Naive thymus-derived CD4-positive, alpha-beta T cell (primary cell): ENCODE data around the gene LEKR1. TPM values are rescaled to one million over a fixed set of nuclear protein-coding genes. Genes with fewer than 3 reads are reported as not detected.

ENCODE experiments used
- ATAC-seq: fragments of 150-1000 bp; cut with Tn5 transposase; 2 replicates; pipeline ENCODE4 v1.10.0; 2021; ENCODE audit warnings: mild to moderate bottlenecking, moderate library complexity
- CTCF ChIA-PET: fragments of 350-600 bp; sonication (Branson Sonifier 250); formaldehyde crosslinking; loops from one replicate; lab custom pipeline; 2021; ENCODE audit warnings: antibody characterized with exemption; lab: Charles Lee
- POLR2A ChIA-PET: fragments of 350-600 bp; sonication (Branson Sonifier 250); formaldehyde crosslinking; loops from one replicate; lab custom pipeline; 2021; ENCODE audit warnings: antibody characterized with exemption, inconsistent platforms; lab: Charles Lee
- DNase-seq, 9 donors: peaks; one replicate each; pipeline versions ENCODE4 v3.0.0 to v3.0.0-alpha.2; 2020 to 2022; ENCODE audit warnings: mixed read lengths in 1 of 9
- H3K27ac ChIP-seq: one replicate; pipeline ENCODE4 v1.7.0; 2013; ENCODE audit warnings: mild to moderate bottlenecking, low read depth, low read length, moderate library complexity
- H3K27me3 ChIP-seq, 2 donors: one replicate each; pipeline ENCODE4 v1.7.0; 2013; ENCODE audit warnings: low read length in 2 of 2, mild to moderate bottlenecking in 2 of 2, moderate library complexity in 2 of 2; ENCODE audit not compliant: control insufficient read depth in 2 of 2, insufficient read depth in 2 of 2
- H3K36me3 ChIP-seq, 3 experiments: 1 replicate in 2 of 3; 2 replicates in 1 of 3; pipeline ENCODE4 v1.7.0; 2013; ENCODE audit warnings: low read length in 3 of 3, mild to moderate bottlenecking in 3 of 3, moderate library complexity in 1 of 3; ENCODE audit not compliant: insufficient read depth in 3 of 3, control insufficient read depth in 2 of 3
- H3K4me1 ChIP-seq, 2 donors: one replicate each; pipeline ENCODE4 v1.7.0; 2013; ENCODE audit warnings: low read length in 2 of 2, mild to moderate bottlenecking in 2 of 2, moderate library complexity in 1 of 2; ENCODE audit not compliant: control insufficient read depth in 2 of 2, insufficient read depth in 2 of 2
- H3K4me3 ChIP-seq: 2 replicates; pipeline ENCODE4 v1.7.0; 2013; ENCODE audit warnings: mild to moderate bottlenecking, low read length
- H3K9me3 ChIP-seq, 3 experiments: 1 replicate in 2 of 3; 2 replicates in 1 of 3; pipeline ENCODE4 v1.7.0; 2013; ENCODE audit warnings: low read length in 3 of 3; ENCODE audit not compliant: control insufficient read depth in 2 of 3
- H3K27ac Mint-ChIP-seq, 9 donors: one replicate each; pipeline ENCODE4 v1.8.0; 2020 to 2022; ENCODE audit warnings: mixed read lengths in 9 of 9, mild to moderate bottlenecking in 8 of 9, moderate library complexity in 5 of 9, inconsistent platforms in 2 of 9
- H3K27me3 Mint-ChIP-seq, 5 donors: one replicate each; pipeline ENCODE4 v1.8.0; 2021 to 2022; ENCODE audit warnings: mixed read lengths in 5 of 5, mild to moderate bottlenecking in 1 of 5
- H3K36me3 Mint-ChIP-seq, 5 donors: one replicate each; pipeline ENCODE4 v1.8.0; 2020 to 2022; ENCODE audit warnings: mixed read lengths in 5 of 5, mild to moderate bottlenecking in 3 of 5, inconsistent platforms in 1 of 5
- H3K4me1 Mint-ChIP-seq, 7 donors: one replicate each; pipeline ENCODE4 v1.8.0; 2020 to 2022; ENCODE audit warnings: mixed read lengths in 7 of 7, mild to moderate bottlenecking in 3 of 7, inconsistent platforms in 1 of 7
- H3K4me3 Mint-ChIP-seq, 10 donors: one replicate each; pipeline ENCODE4 v1.8.0; 2020 to 2022; ENCODE audit warnings: mild to moderate bottlenecking in 10 of 10, mixed read lengths in 10 of 10, moderate library complexity in 6 of 10, inconsistent platforms in 2 of 10
- H3K9me3 Mint-ChIP-seq, 11 donors: one replicate each; pipeline ENCODE4 v1.8.0; 2020 to 2022; ENCODE audit warnings: mixed read lengths in 11 of 11, mild to moderate bottlenecking in 4 of 11, inconsistent platforms in 1 of 11, moderate library complexity in 1 of 11
- intact Hi-C, 2 donors: fragments of 100-400 bp; cut with micrococcal nuclease; formaldehyde crosslinking; loops; one replicate each; pipeline ENCODE4 v1.15.1; 2023
- polyA plus RNA-seq, 2 donors: library from polyadenylated mRNA; unstranded; fragments of 300-500 nt; fragmentation: Illumina TruSeq; gene quantifications; one replicate each; pipeline ENCODE4 v1.2.3, GENCODE V29; 2021
- total RNA-seq, 6 experiments: library from RNA in 5 of 6; stranded (reverse) in 5 of 6; gene quantifications; 1 replicate in 5 of 6; 2 replicates in 1 of 6; pipeline ENCODE4 v1.2.3 and lab custom pipeline; 2021 to 2026

Gene LEKR1
- total and polyA plus RNA-seq, 7 experiments from 2014 or later = 0.19 to 5.1 (median 0.81) TPM

DNA sequence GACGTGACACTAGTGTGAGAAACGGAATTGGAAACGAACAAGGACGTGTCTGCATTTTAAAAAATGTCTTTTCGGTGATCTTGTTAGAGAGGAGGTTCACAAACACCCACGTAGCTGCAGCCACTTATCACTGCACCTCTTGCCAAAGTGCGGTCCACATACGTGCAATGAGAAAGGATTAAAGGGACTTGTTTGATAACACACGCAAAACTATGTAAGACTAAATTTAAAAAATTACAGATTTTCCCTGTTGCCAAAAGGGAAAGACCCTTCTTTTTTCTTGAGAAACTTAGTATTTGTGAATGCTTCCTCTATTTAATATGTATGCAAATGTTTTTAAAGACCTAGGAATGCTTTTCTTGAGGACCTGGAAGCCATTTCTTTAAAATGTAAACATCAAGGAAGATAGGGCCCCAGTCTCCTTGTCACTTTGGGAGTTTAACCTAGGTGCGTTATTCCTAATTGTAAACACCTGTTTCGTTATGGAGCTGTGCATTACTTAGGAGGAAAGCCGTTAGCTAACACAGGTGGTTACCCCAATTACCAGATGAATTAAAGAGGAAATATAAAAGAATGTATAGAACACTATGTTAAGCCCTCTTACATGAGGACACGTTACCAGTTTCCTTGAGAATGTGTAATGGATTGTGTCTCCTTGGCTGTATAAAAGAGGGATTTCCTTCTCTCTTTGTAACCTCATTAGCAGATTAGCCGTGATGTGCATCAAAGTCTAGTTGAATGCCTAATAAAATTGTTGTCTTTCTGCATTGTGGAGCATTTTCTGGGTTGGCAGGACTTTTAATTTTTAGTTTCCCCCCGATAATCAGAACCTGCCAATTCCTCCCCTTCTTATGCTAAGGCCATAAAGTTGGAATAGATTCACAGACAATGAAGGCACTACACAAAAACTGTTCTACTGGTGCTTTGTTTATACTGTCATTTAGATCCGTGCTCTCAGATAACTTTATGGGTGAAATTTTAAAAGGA, 1.0 kb downstream of the LEKR1 start:
- Mint-ChIP-seq H3K27ac (peak overlapping the region; percentile 91 to 99 (median 97)), H3K36me3 (peaks cover 0 to 9% (median 0%) of the 10 kb centered on the region in 5 donors), H3K27me3 (peaks cover 0 to 6% (median 0%) of the 10 kb centered on the region in 5 donors), H3K4me3 (peak overlapping the region; percentile 85 to 98 (median 96)), H3K4me1 (peaks cover 7 to 37% (median 19%) of the 10 kb centered on the region in 7 donors), H3K9me3 (peaks cover 0 to 2% (median 0%) of the 10 kb centered on the region in 11 donors)
- ATAC-seq (no peak), DNase-seq (peak in 2 of 9 donors; percentile 37 to 51)
- peak overlapping the region; percentile 80 for H3K27ac ChIP-seq
- no peaks in the 10 kb centered on the region for H3K4me1 ChIP-seq
- ChIA-PET CTCF (interaction anchor here (0.6 kb wide), 1 partner anchor 265 kb away, joined by 3 read pairs; no protein-coding TSS in a partner anchor), POLR2A (interaction anchor here (0.6 to 3.1 kb wide), 9 partner anchors 10 to 1837 kb away, joined by 3 to 17 read pairs (median 3); no protein-coding TSS in a partner anchor)
- no peaks in the 10 kb centered on the region for H3K27me3 ChIP-seq
- H3K36me3 ChIP-seq = no peaks in the 10 kb centered on the region
- H3K9me3 ChIP-seq = no peaks in the 10 kb centered on the region
- peak overlapping the region; percentile 73 for H3K4me3 ChIP-seq
- intact Hi-C loops = loop anchor here (1.0 to 2.0 kb wide), 4 partner anchors 10 to 302 kb away; partner anchors contain the start of genes SSR3 (in 1 of the 2) and TIPARP (in 1 of the 2)

DNA sequence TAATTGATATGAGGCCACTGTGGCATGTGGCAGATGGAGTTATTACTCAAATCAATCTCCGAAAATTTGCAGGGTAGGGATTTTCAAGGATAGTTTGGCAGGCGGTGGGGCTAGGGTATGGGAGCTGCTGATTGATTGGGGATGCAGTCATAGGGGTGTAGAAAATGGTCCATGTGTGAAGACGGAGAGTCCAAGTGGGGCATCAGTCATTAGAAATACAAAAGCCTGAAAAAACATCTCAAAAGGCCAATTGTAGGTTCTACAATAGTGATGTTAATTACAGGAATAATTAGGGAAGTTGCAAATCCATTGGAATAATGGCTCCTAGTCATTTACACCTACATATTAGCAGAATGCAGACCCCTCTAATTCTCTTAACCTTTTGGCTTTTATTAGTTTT, 4.9 kb downstream of the LEKR1 start:
- CTCF ChIA-PET = no interaction called here
- Mint-ChIP-seq H3K4me1 (peaks cover 5 to 18% (median 14%) of the 10 kb centered on the region in 7 donors), H3K27ac (no peak overlapping the region), H3K36me3 (peaks cover 0 to 6% (median 0%) of the 10 kb centered on the region in 5 donors), H3K9me3 (peaks cover 0 to 2% (median 0%) of the 10 kb centered on the region in 11 donors), H3K27me3 (peaks cover 0 to 6% (median 0%) of the 10 kb centered on the region in 5 donors), H3K4me3 (no peak overlapping the region)
- intact Hi-C loops = no loop called here
- Histone ChIP-seq H3K27ac (no peak overlapping the region), H3K4me1 (no peaks in the 10 kb centered on the region), H3K27me3 (no peaks in the 10 kb centered on the region), H3K9me3 (no peaks in the 10 kb centered on the region), H3K4me3 (no peak overlapping the region), H3K36me3 (no peaks in the 10 kb centered on the region)
- DNase-seq = no peak
- ATAC-seq = no peak
- POLR2A ChIA-PET = no interaction called here

GRCh38 chr3:156834435-156834834, 8.3 kb downstream of the LEKR1 start:
- H3K36me3 ChIP-seq = no peaks in the 10 kb centered on the region
- no peaks in the 10 kb centered on the region for H3K4me1 ChIP-seq
- no peak overlapping the region for H3K27ac ChIP-seq
- H3K4me3 ChIP-seq = no peak overlapping the region
- ChIA-PET CTCF (no interaction called here), POLR2A (interaction anchor here (0.7 kb wide), 1 partner anchor 54 kb away, joined by 3 read pairs; no protein-coding TSS in a partner anchor)
- Mint-ChIP-seq H3K27me3 (peaks cover 0 to 2% (median 0%) of the 10 kb centered on the region in 5 donors), H3K9me3 (peaks cover 0 to 2% (median 0%) of the 10 kb centered on the region in 11 donors), H3K4me1 (peaks cover 0 to 12% (median 0%) of the 10 kb centered on the region in 7 donors), H3K4me3 (no peak overlapping the region), H3K27ac (no peak overlapping the region), H3K36me3 (peaks cover 0 to 9% (median 0%) of the 10 kb centered on the region in 5 donors)
- no peak for ATAC-seq
- intact Hi-C loops = no loop called here
- DNase-seq = no peak
- no peaks in the 10 kb centered on the region for H3K27me3 ChIP-seq
- no peaks in the 10 kb centered on the region for H3K9me3 ChIP-seq

GRCh38 chr3:156834962-156835535, 8.9 kb downstream of the LEKR1 start:
- no peak overlapping the region for H3K4me3 ChIP-seq
- no peaks in the 10 kb centered on the region for H3K27me3 ChIP-seq
- no peaks in the 10 kb centered on the region for H3K9me3 ChIP-seq
- Mint-ChIP-seq H3K27me3 (peaks cover 0 to 2% (median 0%) of the 10 kb centered on the region in 5 donors), H3K4me1 (peaks cover 0 to 12% (median 0%) of the 10 kb centered on the region in 7 donors), H3K4me3 (no peak overlapping the region), H3K9me3 (peaks cover 0 to 2% (median 0%) of the 10 kb centered on the region in 11 donors), H3K27ac (peak overlapping the region in 1 of 9 donors; percentile 25), H3K36me3 (peaks cover 0 to 9% (median 0%) of the 10 kb centered on the region in 5 donors)
- no peak overlapping the region for H3K27ac ChIP-seq
- CTCF ChIA-PET = no interaction called here
- H3K4me1 ChIP-seq = no peaks in the 10 kb centered on the region
- no peak for ATAC-seq
- intact Hi-C loops = no loop called here
- no peaks in the 10 kb centered on the region for H3K36me3 ChIP-seq
- POLR2A ChIA-PET = interaction anchor here (0.7 kb wide), 1 partner anchor 55 kb away, joined by 3 read pairs; no protein-coding TSS in a partner anchor
- no peak for DNase-seq

- Mint-ChIP-seq H3K9me3 (no peaks in the 10 kb centered on the region), H3K4me3 (no peak overlapping the region), H3K4me1 (peaks cover 0 to 9% (median 0%) of the 10 kb centered on the region in 7 donors), H3K36me3 (peaks cover 0 to 9% (median 0%) of the 10 kb centered on the region in 5 donors), H3K27me3 (peaks cover 0 to 2% (median 0%) of the 10 kb centered on the region in 5 donors), H3K27ac (no peak overlapping the region)
- Histone ChIP-seq H3K9me3 (no peaks in the 10 kb centered on the region), H3K27ac (no peak overlapping the region), H3K4me3 (no peak overlapping the region), H3K36me3 (no peaks in the 10 kb centered on the region), H3K27me3 (no peaks in the 10 kb centered on the region), H3K4me1 (no peaks in the 10 kb centered on the region)
- ChIA-PET CTCF (no interaction called here), POLR2A (no interaction called here)
- no peak for DNase-seq
- ATAC-seq = no peak
- intact Hi-C loops = no loop called here
Observed at GRCh38 chr3:156836701-156837100, 10.5 kb downstream of the LEKR1 start.

GRCh38 chr3:156837115-156837514, 11.0 kb downstream of the LEKR1 start:
- no peak for DNase-seq
- POLR2A ChIA-PET = no interaction called here
- Histone ChIP-seq H3K27me3 (no peaks in the 10 kb centered on the region), H3K4me1 (no peaks in the 10 kb centered on the region), H3K4me3 (no peak overlapping the region), H3K9me3 (no peaks in the 10 kb centered on the region), H3K36me3 (no peaks in the 10 kb centered on the region), H3K27ac (no peak overlapping the region)
- H3K36me3 Mint-ChIP-seq = peaks cover 0 to 9% (median 0%) of the 10 kb centered on the region in 5 donors
- H3K9me3 Mint-ChIP-seq = no peaks in the 10 kb centered on the region
- no peak overlapping the region for H3K27ac Mint-ChIP-seq
- ATAC-seq = no peak
- peaks cover 0 to 9% (median 0%) of the 10 kb centered on the region in 7 donors for H3K4me1 Mint-ChIP-seq
- peaks cover 0 to 6% (median 0%) of the 10 kb centered on the region in 5 donors for H3K27me3 Mint-ChIP-seq
- CTCF ChIA-PET = no interaction called here
- no peak overlapping the region for H3K4me3 Mint-ChIP-seq
- intact Hi-C loops = no loop called here
